K562 (cell line): ENCODE data around the gene DCTN5. TPM values are rescaled to one million over a fixed set of nuclear protein-coding genes. Genes with fewer than 3 reads are reported as not detected.
A peak's percentile ranks its signal among the peaks of the same experiment; 100 is the strongest.

ENCODE experiments used
- ARID4B ChIP-seq: sonication (generic); formaldehyde crosslinking; IDR thresholded peaks from 2 replicates; pipeline ENCODE4 v1.8.0; 2022; ENCODE audit warnings: mild to moderate bottlenecking, missing genetic modification reagents
- E2F4 ChIP-seq: sonication (generic); formaldehyde crosslinking; IDR thresholded peaks from 2 replicates; pipeline ENCODE4 v1.8.0; 2022; ENCODE audit warnings: mild to moderate bottlenecking, low read depth, missing genetic modification reagents
- ELF4 ChIP-seq: fragments of 450-650 bp; formaldehyde crosslinking; IDR thresholded peaks from 2 replicates; pipeline ENCODE4 v1.4.0; 2022; ENCODE audit warnings: missing genetic modification characterization
- ETV1 ChIP-seq: fragments of 450-650 bp; conservative IDR thresholded peaks from 2 replicates; pipeline ENCODE4 v1.6.1; 2016; ENCODE audit warnings: missing genetic modification characterization, control low read depth, low read depth, missing compliant biosample characterization
- GABPB1 ChIP-seq: sonication (generic); formaldehyde crosslinking; IDR thresholded peaks from 2 replicates; pipeline ENCODE4 v1.8.0; 2022; ENCODE audit warnings: mild to moderate bottlenecking, missing genetic modification reagents
- GMEB1 ChIP-seq: fragments of 250-450 bp; sonication (Bioruptor Pico); IDR thresholded peaks from 2 replicates; pipeline ENCODE4 v1.4.0; 2020; ENCODE audit warnings: mild to moderate bottlenecking
- LEF1 ChIP-seq: fragments of 450-650 bp; IDR thresholded peaks from 2 replicates; pipeline ENCODE4 v1.6.1; 2016; ENCODE audit warnings: mild to moderate bottlenecking
- MBD2 ChIP-seq: sonication (generic); IDR thresholded peaks from 2 replicates; pipeline ENCODE4 v1.6.1; 2016; ENCODE audit warnings: low read depth, borderline replicate concordance
- MEIS2 ChIP-seq: fragments of 450-650 bp; IDR thresholded peaks from 2 replicates; pipeline ENCODE4 v1.6.1; 2014; ENCODE audit warnings: mild to moderate bottlenecking; ENCODE audit not compliant: partially characterized antibody
- NEUROD1 ChIP-seq: fragments of 150-350 bp; IDR thresholded peaks from 2 replicates; pipeline ENCODE4 v1.6.1; 2014; ENCODE audit warnings: borderline replicate concordance, low read length, low read depth; ENCODE audit not compliant: partially characterized antibody
- PRMT5 ChIP-seq: sonication (generic); formaldehyde crosslinking; IDR thresholded peaks from 2 replicates; pipeline ENCODE4 v1.5.0; 2020; ENCODE audit warnings: missing genetic modification reagents
- PTRF ChIP-seq: fragments of 450-650 bp; IDR thresholded peaks from 2 replicates; pipeline ENCODE4 v1.6.1; 2016; ENCODE audit warnings: mild to moderate bottlenecking, missing genetic modification characterization, missing compliant biosample characterization
- RB1 ChIP-seq: fragments of 450-650 bp; IDR thresholded peaks from 2 replicates; pipeline ENCODE4 v1.6.1; 2017; ENCODE audit warnings: low read depth, mild to moderate bottlenecking
- ZNF609 ChIP-seq: sonication (generic); formaldehyde crosslinking; IDR thresholded peaks from 2 replicates; pipeline ENCODE4 v1.8.1; 2023; ENCODE audit warnings: missing genetic modification reagents, mild to moderate bottlenecking, borderline replicate concordance
- ZNF75A ChIP-seq: fragments of 450-650 bp; formaldehyde crosslinking; IDR thresholded peaks from 2 replicates; pipeline ENCODE4 v1.4.0; 2020; ENCODE audit warnings: mild to moderate bottlenecking
- polyA plus RNA-seq, 8 experiments: library from polyadenylated mRNA; depleted of rRNA in 4 of 8; stranded (reverse) in 5 of 8; unstranded in 3 of 8; fragments of >200 nt; fragmentation: Nextera tagmentation in 2 of 8; fragmentation: Illumina TruSeq in 1 of 8; extraction: Ambion mirVana in 2 of 8; extraction: Trizol in 1 of 8; gene quantifications; 2 replicates each; pipeline versions ENCODE4 v1.2.1 to v1.2.3, GENCODE V29; 2011 to 2014; ENCODE audit warnings: inconsistent platforms in 1 of 8, missing spikeins in 1 of 8
- total RNA-seq, 7 experiments: library from RNA; depleted of rRNA in 6 of 7; stranded (reverse); fragments of >200 nt in 6 of 7; fragmentation: Illumina TruSeq in 2 of 7; extraction: Trizol in 2 of 7; gene quantifications; 2 replicates each; pipeline versions ENCODE4 v1.2.1 to v1.2.3, GENCODE V29; 2011 to 2021; ENCODE audit warnings: low replicate concordance in 1 of 7

Gene DCTN5
- total and polyA plus RNA-seq, 9 of the 15 experiments (the other 6 are each of a cell fraction or from before 2014, with no cell fraction given): 35.8 to 149 (median 75.9) TPM

GRCh38 chr16:23640931-23641765 lies at the start of gene DCTN5, which contains the start of gene PALB2 (continued):
- no peak for TF ChIP-seq E2F4 (CRISPR knock-in tag)
- TF ChIP-seq ARID4B (CRISPR knock-in tag): peak; percentile 98
- TF ChIP-seq ETV1: peak; percentile 98
- no peak for TF ChIP-seq LEF1
- TF ChIP-seq ELF4 (CRISPR knock-in tag): no peak
- TF ChIP-seq ZNF75A (CRISPR knock-in tag): no peak
- peak; percentile 84 for TF ChIP-seq MEIS2
- TF ChIP-seq RB1: peak; percentile 96
- no peak for TF ChIP-seq PRMT5 (CRISPR knock-in tag)
- 0 out of 2 replicates have a peak, but pooled peaks have one; percentile 47 for TF ChIP-seq ZNF609 (CRISPR knock-in tag)
- TF ChIP-seq PTRF (tag): no peak
- TF ChIP-seq GMEB1 (CRISPR knock-in tag): peak; percentile 87
- peak; percentile 39 for TF ChIP-seq NEUROD1
- peak; percentile 85 for TF ChIP-seq MBD2
- peak; percentile 95 for TF ChIP-seq GABPB1 (CRISPR knock-in tag)
